RKO (cell line): ENCODE measurements around the gene GAD1.
A peak's percentile ranks its signal among the peaks of the same experiment; 100 is the strongest.

Source experiments
- DNase-seq: peaks from one replicate; pipeline ENCODE4 v3.0.0-alpha.2; 2016; ENCODE audit warnings: low spot score

GAD1 gene

GRCh38 chr2:170895023-170895757, 78.5 kb downstream of the GAD1 start:
- DNase-seq, result no peak

DNA sequence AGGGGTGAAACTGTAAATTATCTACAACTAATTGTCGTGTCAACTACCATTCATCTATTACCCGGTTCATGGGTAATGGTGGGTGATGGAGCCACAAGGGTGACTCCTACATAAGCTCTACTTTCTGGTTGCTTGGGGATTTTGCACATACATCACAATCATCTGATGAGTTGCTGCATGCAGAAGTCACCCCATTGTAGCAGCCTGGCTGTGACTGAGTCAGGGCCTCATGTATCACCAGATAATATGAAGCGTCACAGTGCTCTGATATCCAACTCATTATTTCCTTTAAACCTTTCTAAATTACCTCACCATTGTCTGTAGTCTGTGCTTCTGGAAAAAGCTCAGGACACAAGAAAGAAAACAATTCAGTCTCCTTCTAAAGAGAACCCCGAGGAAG, 79.9 kb downstream of the GAD1 start:
- peak; percentile 59 for DNase-seq

DNA sequence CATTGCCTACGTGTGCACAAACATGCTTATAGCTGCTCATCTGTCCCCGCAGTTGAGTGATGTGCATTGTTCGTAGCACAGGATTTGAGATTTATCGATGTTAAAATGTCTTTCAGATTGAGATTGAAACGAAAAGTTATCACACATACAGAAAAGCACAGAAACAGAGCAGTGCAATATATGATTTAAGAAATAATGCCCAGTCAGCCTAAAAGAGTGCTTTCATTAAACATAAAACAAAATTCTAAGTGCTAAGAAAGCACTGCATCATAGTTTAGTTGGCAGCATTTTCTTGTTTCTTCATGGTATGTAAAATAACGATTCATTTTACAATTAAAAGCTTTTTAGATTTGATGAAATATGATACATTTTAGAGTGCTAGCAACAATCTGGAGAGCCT, 80.4 kb downstream of the GAD1 start:
- no peak for DNase-seq

GRCh38 chr2:170905864-170906263, 89.2 kb downstream of the GAD1 start:
- DNase-seq, result no peak
